HG02610 (cell line): ENCODE measurements around the gene SKA1.
A peak's percentile ranks its signal among the peaks of the same experiment; 100 is the strongest.

Source experiments
- ATAC-seq: cut with Tn5 transposase; IDR thresholded peaks from one replicate; pipeline ENCODE4 v1.9.1; 2021; ENCODE audit warnings: mild to moderate bottlenecking, moderate library complexity; ENCODE audit not compliant: unreplicated experiment

SKA1 gene, protein sequence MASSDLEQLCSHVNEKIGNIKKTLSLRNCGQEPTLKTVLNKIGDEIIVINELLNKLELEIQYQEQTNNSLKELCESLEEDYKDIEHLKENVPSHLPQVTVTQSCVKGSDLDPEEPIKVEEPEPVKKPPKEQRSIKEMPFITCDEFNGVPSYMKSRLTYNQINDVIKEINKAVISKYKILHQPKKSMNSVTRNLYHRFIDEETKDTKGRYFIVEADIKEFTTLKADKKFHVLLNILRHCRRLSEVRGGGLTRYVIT

DNA sequence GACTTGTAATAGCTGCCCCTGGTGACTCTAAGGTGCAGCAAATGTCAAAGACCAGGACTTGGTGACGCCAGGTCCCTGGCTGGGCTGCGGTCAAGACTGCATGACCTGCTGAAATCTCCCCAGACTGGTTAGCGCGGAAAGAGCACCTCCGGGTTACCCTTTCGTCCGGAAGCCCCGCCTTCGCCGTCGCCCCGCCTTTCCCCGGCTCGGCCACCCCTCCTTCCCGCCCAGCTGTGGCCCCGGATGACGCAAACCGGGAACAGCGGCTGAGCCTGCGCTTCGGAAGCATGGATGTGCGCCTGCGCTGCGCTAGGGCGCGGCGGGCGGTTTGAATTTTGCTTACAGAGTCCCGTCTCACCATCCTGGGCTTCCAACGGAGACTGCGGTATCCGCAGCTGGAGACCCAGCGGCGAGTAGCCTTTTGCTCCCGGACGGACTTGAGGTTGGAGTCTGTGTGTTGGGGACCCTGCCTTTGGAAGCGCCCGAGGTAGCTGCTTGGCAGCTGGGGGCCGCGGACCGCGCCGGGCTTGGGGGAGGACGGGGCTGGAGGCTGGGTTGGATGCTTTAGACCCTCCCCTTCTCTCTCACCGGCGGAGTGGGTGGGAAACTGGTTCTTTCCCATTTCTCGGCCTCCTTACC lies at the start of gene SKA1:
Gene SKA1, plus strand, starts transcription at position 294 of the 639 bp plus-strand sequence. CDS start 785 bp downstream, outside the sequence.
- peak; percentile 98 for ATAC-seq

GRCh38 chr18:50327983-50328382 lies 46.9 kb upstream of the SKA1 start:
- no peak for ATAC-seq

DNA sequence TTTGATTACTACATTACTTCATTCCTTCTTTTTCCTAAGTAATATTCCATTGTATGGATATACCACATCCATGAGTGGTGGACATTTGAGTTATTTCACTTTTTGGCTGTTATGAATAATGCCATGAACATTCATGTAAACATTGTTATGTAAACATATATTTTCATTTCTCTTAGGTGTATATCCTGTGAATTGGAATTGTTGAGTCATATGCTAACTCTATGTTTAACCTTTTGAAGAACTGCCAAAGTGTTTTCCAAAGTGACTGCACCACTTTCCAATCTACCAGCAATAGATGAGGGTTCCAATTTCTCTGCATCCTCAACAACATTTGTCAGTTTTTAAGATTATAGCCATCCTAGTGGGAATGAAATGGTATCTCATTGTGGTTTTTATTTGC lies 44.7 kb upstream of the SKA1 start:
- no peak for ATAC-seq

GRCh38 chr18:50331691-50332090 lies 43.2 kb upstream of the SKA1 start:
- no peak for ATAC-seq

DNA sequence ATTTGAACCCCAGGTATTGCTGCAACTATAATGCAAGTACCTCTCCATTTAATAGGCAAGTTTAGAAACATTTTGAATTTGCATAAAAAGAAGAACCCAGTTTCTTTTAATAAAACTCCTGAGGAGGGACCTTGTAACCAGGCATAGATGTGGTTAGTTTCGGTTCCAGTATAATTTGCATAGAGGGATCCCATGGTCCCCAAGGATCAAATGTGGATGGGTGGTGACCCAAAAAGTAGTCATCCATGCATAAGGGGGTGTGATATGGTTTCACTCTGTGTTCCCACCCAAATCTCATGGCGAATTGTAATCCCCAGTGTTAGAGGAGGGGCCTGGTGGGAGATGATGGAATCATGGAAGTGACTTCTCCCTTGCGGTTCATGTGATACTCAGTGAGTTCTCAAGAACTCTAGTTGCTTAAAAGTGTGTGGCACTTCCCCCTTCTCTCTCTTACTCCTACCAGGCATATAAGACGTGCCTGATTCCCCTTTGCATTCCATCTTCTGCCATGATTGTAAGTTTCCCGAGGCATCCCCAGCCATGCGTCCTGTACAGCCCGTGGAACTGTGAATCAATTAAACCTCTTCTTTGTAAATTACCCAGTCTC lies 40.2 kb upstream of the SKA1 start:
- peak; percentile 69 for ATAC-seq

DNA sequence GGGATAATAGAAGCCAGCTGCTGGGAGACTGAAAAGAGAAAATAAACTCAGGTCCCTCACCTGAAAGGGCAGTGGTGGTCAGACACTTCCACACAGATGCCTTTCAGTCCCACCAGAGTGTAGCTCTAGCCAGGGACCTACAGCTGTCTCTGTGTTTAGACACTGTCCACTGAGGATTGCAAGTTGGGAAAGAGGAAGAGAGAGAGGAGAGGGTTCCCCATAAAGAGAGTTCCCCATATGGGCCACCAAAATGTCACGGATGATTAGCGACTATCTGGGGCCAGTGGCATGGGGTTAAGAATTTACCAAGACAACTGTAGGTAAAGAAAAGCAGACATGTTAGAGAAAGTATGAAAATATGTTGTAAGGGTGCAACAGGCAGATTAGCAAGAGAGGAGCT lies 36.7 kb upstream of the SKA1 start:
- ATAC-seq, result no peak

DNA sequence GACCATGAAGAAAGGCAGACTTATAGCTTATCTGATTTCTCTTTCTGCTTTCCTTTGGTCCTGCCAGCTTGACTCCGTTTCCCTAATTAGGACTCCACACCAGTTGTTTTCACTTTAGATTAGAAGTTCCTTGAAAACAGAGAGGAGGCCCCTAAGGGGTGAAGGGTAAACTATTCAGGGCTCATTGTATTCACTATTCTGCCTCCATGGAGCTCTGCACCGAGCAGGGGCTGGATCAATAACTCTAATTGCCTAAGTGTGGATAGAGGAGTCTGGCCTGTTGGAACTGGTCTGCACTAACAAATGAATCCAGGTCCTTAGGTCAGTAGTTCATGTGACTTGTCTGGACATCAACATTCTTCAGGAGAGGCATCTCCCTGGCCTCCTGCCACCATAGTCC lies 36.1 kb upstream of the SKA1 start:
- no peak for ATAC-seq

GRCh38 chr18:50340078-50340477 lies 34.8 kb upstream of the SKA1 start:
- no peak for ATAC-seq

- no peak for ATAC-seq
Measured at GRCh38 chr18:50341443-50341842, 33.4 kb upstream of the SKA1 start.

DNA sequence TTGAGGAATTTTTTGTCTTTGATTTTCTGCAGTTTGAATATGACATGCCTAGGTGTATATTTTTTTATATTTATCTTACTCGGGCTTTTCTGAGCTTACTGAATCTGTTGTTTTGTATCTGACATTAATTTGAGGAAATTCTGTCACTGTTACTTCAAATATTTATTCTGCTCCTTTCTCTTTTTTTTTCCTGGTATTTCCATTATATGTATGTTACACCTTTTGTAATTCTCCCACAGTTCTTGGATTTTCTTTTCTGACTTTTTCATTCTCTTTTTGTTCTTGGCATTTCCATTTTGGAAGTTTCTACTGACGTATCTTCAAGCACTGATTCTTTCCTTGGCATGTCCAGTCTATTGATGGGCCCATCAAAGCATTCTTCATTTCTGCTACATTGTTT lies 24.1 kb upstream of the SKA1 start:
- ATAC-seq, result no peak

DNA sequence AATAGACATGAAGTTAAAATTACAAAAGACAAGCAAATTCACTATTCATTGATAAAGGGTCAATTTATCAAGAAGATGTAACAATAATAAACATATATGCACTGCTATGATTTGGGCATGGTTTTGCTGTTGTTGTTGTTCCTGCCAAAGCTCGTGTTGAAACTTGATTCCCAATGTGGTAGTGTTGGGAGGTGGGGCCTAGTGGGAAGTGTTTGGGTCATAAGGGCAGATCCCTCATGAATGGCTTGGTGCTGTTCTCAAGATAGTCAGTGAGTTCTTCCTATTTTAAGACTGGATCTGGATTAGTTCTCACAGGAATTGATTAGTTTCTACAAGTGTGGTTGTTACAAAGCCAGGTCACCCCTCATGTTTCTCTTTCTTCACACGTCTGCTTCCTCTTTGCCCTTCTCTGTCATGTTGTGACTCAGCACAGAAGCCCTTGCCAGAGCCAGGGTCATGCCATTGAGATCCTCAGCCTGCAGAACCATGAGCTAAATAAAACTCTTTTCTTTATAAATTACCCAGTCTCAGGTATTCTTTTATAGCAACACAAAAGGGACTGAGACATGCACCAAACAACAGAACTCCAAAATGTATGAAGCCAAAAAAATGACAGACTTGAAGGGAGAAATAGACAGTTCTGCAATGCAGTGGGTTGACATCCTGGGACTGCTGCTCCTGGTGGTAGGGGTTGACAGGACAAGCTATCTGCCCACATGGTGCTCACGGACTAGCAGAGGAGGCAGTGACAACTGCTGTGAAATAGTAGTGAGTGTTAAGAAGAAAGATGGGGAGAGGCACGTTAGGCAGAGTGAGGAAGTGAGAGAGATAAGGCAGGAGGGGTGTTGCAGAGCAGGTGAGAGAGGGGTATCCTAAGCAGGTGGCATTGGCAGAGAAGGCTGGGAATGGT lies 18.6 kb upstream of the SKA1 start:
- ATAC-seq, result peak; percentile 80

GRCh38 chr18:50358844-50359243 lies 16.0 kb upstream of the SKA1 start:
- no peak for ATAC-seq

DNA sequence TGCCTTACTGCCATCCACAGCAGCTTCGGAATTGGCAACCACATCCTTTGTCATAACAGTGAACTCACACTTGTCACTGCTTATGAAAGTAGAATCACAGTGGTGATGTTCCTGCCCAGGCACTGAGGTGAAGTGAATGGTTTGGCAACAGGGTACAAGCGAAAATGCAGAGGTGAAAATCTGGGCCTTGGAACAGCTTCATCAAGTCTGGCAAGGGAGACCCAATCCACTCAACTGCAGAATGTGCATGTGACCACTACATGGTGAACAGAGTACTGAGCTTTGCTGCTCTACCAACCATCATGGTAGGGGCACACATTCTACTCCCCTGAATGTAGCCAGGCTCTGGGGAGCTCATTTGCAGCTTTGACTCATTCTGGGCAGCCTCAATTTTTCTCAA lies 15.0 kb upstream of the SKA1 start:
- no peak for ATAC-seq

DNA sequence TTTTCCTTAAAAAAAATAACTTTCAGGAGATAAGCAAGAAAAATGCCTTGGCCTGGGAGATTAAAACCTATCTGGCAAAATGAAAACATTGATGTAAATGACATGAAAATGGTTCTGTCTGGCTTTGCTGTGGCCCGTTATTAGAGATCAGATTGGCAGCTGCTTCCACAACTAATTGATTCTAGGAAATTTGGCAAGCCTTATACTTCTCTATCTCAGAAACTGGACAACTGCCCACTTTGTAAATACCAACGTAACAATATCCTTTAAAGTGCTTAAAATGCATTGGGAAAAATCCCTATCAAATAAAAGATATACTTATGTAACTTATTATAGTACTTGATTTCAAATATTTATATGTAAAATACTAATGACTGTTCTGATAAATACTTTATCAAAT lies 14.2 kb upstream of the SKA1 start:
- no peak for ATAC-seq

GRCh38 chr18:50369672-50370071 lies 5.2 kb upstream of the SKA1 start:
- no peak for ATAC-seq

DNA sequence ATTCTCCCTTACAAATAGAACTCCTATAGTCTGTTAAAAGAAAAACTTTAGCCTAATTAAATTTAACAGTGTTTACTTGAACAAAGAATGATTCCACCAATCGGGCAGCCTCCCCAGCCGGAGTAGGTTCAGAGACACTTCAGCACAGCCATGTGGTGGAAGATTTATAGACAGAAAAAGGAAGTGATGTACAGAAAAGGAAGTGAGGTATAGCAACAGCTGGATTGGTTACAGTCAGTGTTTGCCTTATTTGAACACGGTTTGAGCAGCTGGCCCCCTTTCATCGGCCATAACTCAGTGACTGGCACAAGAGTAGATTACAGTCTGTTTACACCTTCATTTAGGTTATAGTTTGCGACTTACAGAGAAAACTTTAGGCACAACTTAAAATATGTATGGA lies 2.1 kb upstream of the SKA1 start:
- ATAC-seq, result no peak

DNA sequence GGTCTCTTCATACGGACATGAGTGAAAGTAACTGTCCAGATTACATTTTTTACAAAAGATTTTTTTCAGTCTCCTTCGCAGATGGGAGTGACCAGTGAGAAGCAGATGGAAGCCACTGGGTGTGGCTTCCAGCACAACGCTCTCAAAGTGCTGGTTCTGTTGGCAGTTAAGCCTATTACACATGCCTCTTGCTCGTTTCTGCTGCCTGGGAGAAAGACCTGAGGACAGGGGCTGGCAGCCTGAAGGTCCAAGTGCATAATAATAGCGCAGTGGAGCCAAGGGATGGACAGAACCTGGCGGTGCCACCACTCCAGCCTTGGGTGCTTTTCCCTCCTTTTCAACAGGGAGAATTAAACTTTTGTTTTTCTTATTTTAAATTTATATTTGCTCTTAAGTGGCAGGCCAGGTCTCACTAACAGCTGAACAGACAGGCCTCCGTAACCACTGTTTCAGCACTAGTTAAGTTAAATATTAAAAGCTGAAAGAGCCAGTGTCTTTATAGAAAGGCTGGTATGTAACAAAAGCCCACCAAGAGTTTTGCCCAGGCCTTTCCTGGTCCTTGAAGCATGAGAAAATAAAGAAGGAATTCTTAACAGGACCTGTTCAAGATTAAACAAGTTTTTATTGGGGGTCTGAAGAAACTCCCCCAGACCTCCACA lies 1.2 kb upstream of the SKA1 start:
- no peak for ATAC-seq

- ATAC-seq, result no peak
Measured at GRCh38 chr18:50374220-50374752, 560 bp upstream of the SKA1 start.

- ATAC-seq, result no peak
Measured at GRCh38 chr18:50377061-50377798, 2.4 kb downstream of the SKA1 start.

- ATAC-seq, result no peak
Measured at GRCh38 chr18:50388988-50389387, 14.1 kb downstream of the SKA1 start.
